ENCODE results near the gene ZNF418.
A peak's percentile ranks its signal among the peaks of the same experiment; 100 is the strongest.
"Not testable (repeated sequence)": the region's sequence is repeated elsewhere in the genome, so short reads cannot be mapped to it uniquely, and the experiment has no call there.

ZNF418 gene

GRCh38 chr19:57888560-57889231 is 46.5 kb downstream of the ZNF418 start, which contains the start of gene ZNF814:
Gene ZNF814, minus strand, starts transcription at chr19:57889037. Its CDS starts 235 bp downstream, at chr19:57888802.
- DNase-seq = peak; percentile 98

DNA sequence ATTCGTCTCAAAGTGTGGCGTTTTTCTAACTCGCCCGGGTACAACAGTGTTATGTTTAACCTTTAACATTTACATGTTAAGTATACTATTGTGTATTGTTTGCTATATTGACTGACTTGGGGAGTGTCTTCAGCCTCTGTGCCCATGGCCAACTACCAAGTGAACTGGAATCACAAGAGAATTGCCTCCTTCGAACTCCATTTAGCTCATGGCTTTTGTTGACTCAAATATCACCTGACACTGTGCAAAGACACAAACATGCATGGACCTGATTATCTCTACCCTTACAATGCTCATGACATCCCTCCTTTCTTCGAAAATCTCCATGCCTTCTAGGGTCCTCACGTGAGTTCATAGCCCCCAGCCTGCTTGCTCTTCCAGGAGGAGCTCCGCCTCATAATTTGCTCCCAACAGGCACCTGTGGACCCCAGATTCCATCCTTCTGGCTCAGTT is 47.1 kb downstream of the ZNF418 start:
- DNase-seq = peak; percentile 58

GRCh38 chr19:57887195-57887941 is 47.8 kb downstream of the ZNF418 start:
- peak; percentile 51 for DNase-seq

- DNase-seq = no peak
These were observed 49.2 kb downstream of the ZNF418 start for GRCh38 chr19:57886046-57886445.

DNA sequence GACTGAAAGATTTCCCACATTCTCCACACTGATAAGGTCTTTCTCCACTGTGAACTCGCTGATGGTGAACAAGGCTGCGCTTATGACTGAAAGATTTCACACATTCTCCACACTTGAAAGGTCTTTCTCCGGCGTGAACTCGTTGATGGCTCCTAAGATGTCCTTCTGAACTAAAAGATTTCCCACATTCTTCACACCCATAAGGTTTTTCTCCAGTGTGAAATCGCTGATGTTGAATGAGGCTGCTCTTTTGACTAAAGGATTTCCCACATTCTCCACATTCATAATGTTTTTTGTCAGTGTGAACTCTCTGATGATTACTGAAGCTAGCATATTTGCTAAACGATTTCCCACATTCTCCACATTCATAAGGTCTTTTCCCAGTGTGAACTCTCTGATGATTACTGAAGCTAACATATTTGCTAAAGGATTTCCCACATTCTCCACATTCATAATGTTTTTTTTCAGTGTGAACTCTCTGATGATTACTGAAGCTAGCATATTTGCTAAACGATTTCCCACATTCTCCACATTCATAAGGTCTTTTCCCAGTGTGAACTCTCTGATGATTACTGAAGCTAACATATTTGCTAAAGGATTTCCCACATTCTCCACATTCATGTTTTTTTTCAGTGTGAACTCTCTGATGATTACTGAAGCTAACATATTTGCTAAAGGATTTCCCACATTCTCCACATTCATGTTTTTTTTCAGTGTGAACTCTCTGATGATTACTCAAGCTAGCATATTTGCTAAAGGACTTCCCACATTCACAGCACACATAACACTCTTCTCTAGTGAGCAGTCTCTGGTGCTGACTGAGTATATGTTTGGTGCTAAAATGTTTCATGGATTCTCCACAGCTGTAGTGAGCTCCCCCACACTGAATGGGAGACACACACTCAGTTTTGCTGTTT is 61.1 kb downstream of the ZNF418 start:
- not testable (repeated sequence) for DNase-seq

DNA sequence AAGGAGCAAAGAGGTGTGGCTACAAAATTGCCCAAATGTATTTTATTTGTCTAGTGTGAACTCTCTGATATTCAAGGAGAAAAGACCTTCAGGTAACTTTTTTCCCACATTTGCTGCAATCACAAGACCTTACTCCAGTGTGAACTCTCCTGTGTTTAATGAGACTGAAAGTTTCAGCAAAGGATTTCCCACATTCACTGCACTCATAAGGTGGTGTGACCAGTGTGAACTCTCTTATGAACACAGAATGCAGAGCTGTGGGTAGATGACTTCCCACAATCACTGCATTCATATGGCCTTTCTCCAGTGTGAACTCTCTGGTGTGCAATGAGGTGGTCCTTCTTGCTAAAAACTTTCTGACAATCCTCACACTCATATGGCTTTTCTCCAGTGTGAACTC is 62.8 kb downstream of the ZNF418 start:
- DNase-seq = no peak

Data from eye (tissue), 1 donor.